ES-I3 (cell line): ENCODE measurements around the gene IFT80.
A peak's percentile ranks its signal among the peaks of the same experiment; 100 is the strongest.

Experiments
- H3K36me3 ChIP-seq: 2 replicates; pipeline ENCODE4 v1.6.1; 2013; ENCODE audit warnings: mild to moderate bottlenecking, low read length, control low read depth, moderate library complexity; ENCODE audit not compliant: insufficient read depth
- H3K4me1 ChIP-seq: 2 replicates; pipeline ENCODE4 v1.6.1; 2013; ENCODE audit warnings: mild to moderate bottlenecking, control low read depth, low read length; ENCODE audit not compliant: insufficient read depth
- H3K9ac ChIP-seq: 2 replicates; pipeline ENCODE4 v1.6.1; 2013; ENCODE audit warnings: low read depth, mild to moderate bottlenecking, low read length, moderate library complexity
- H3K9me3 ChIP-seq: 2 replicates; pipeline ENCODE4 v1.6.1; 2013; ENCODE audit warnings: mild to moderate bottlenecking, low read length, moderate library complexity; ENCODE audit not compliant: control insufficient read depth, insufficient read depth

IFT80 gene

DNA sequence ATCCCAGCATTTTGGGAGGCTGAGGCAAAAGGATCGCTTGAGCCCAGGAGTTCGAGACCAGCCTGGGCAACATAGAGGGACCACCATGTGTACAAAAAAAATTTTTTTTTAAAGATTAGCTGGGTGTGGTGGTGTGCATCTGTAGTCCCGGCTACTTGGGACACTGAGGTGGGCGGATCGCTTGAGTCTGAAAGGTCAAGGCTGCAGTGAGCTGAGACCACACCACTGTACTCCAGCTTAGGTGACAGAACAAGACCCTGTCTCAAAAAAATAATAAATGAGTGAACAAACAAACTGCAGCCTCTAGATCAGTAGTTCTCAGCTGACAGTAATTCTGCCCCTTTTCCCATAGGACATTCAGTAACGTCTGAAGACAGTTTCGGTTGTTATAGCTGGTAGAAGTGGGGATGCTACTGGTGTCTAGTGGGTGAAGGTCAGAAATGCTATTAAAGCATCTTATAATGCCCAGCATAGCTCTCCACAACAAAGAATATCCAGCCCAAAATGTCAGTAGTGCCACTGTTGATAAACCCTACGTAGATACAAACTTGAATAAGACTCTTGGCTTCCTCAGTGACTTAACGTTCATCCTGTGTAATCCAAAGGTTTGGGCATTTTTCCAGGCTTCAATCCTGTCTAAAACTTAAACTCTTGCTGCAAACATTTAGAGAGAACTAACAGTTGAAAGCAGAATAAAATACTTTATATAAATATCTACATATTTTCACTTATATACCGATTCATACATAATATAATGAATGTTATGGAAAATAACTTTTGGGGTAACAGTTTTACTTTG, 11.0 kb upstream of the IFT80 start:
- no peak overlapping the region for H3K9ac ChIP-seq
- no peaks in the 10 kb centered on the region for H3K4me1 ChIP-seq
- peaks cover 14% of the 10 kb centered on the region for H3K36me3 ChIP-seq
- no peaks in the 10 kb centered on the region for H3K9me3 ChIP-seq

DNA sequence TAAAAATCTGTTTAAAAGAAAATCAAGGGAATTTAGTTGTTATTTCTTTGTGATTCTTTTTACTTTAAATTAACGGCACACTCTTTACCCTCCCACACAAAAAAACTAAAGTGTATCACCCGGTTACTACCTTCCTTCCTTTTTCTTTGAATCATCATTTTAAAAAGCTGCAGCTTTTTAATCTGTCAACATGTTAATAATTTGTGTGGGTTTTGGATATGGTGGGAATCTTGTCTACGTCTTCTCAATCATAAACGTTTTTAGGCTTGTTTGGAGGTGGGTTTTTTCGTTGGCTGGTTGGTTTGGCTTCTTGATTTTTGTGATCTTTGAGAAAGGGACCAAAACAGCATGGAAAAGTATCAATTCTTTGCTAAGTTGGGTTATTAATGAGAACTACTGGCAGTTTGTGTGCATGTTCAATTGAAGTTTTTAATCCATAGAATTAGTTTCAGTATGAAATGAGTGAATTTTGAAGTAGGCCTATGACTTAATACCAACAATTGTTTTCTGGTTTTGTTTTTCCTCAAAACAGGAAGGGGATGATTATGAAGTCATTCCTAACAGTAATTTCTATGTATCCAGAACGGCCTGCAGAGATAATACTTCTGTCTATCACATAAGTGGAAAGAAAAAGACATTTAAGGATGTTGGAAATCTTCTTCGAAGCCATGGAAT, 4.9 kb upstream of the IFT80 start:
- H3K4me1 ChIP-seq, result no peaks in the 10 kb centered on the region
- H3K9ac ChIP-seq, result no peak overlapping the region
- no peaks in the 10 kb centered on the region for H3K9me3 ChIP-seq
- no peaks in the 10 kb centered on the region; the same call in 1 of the 2 replicates for H3K36me3 ChIP-seq

DNA sequence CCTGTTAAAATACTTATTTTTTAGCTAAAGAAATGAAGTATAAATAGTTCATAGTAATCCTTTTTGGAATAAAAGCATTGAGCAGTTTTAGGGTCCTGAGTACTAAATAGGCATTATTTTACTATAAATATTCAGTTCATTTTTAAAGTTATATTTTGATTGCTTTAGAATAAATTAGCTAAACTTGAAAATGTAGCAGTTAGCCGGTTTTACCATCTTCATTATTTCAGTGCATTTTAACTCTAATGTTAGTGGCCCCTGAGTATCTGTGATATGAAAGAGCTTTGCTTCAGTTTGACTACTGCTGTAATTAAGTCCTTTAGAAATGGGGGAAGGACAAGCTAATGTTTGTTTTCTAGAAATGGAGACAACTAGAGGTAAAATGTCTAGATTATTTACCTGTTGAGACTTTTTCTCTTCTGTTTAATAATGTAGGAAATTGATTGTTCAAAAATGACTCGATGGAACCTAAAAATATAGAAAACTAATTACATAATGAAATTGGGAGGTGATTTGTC, 4.1 kb upstream of the IFT80 start:
- H3K9ac ChIP-seq, result no peak overlapping the region
- no peaks in the 10 kb centered on the region for H3K4me1 ChIP-seq
- H3K9me3 ChIP-seq, result no peaks in the 10 kb centered on the region
- H3K36me3 ChIP-seq, result no peaks in the 10 kb centered on the region; the same call in 1 of the 2 replicates

DNA sequence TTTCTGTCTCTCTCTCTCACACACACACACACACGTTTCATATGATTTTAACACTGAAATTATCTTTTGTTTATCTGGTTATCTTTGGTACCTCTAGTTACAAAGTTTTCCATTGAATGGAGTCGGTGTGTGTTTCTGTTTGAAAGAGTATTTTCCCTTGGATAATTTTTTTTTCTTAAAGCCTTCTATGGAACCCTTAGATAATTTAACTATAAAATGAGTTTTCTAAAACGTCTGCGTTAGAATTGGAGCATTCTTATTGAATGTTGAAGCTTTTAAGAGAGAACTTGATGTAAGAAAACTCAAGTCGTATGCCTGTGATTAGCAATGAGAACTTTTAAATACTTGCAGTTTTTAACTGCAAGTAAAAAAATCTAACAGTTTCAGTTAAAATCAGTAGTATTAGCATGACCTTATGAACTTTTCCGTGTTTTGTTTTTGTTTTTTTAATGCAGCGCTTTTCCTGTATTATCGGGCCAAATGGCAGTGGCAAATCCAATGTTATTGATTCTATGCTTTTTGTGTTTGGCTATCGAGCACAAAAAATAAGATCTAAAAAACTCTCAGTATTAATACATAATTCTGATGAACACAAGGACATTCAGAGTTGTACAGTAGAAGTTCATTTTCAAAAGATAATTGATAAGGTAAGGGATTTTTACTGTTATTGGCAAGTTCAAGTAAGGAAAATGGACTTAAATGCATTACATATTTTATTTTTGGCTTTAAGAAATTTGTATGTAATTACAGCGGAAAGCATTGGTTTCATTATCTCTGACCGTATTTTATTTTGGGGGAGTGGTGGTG, 3.4 kb upstream of the IFT80 start:
- no peaks in the 10 kb centered on the region for H3K4me1 ChIP-seq
- peak overlapping the region; percentile 26; the same call in 1 of the 2 replicates for H3K9ac ChIP-seq
- no peaks in the 10 kb centered on the region; the same call in 1 of the 2 replicates for H3K36me3 ChIP-seq
- H3K9me3 ChIP-seq, result no peaks in the 10 kb centered on the region

DNA sequence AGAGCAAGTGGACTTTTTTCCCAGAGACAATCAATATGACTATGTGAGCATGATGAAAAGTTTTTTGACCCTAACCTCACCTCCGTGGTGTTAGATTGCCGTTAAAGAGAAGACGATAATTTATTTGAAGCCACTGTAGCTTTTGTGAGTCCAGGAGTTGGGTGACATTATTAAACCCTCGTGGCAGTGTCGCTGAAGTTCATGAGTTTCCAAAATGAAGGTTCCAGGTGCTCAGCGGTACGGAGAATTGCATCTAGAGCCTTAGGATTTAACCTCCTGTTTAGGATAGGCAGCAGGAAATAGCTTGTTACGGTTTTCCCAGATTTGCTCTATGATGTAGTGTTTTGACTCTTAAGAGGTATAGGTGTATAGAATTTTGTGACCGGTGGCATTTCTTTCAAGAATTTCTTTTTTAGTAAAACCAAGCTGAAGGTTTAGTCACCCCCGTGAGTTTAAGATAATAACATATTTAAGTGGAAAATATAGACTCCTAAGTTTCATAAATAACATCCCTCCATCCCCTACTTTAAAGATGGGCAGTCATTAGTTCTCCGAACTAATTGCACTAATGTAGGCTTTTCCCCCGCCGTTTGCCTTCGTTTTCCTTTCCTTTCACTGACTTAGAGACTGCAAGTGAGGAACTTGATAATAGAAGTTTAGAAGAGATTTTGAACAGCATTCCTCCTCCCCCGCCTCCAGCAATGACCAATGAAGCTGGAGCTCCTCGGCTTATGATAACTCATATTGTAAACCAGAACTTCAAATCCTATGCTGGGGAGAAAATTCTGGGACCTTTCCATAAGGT, 2.5 kb upstream of the IFT80 start:
- no peaks in the 10 kb centered on the region; the same call in 1 of the 2 replicates for H3K36me3 ChIP-seq
- H3K4me1 ChIP-seq, result no peaks in the 10 kb centered on the region
- H3K9ac ChIP-seq, result peak overlapping the region; percentile 97
- H3K9me3 ChIP-seq, result no peaks in the 10 kb centered on the region

DNA sequence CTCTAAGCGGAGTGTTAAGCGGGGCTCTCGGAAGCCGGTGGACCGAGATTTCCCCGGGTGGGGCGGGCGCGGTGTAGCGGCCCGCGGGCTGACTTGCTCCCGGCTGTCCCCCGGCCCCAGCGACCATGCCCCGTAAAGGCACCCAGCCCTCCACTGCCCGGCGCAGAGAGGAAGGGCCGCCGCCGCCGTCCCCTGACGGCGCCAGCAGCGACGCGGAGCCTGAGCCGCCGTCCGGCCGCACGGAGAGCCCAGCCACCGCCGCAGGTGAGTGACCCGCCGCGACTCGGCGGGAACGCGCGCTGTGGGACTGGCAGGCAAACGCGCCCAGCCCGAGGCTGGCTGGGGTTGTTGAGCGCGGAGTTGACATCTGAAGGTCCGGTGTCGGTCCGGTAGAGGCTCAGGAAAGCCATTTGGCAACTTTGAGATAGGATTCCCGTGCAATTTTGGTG, 1.7 kb upstream of the IFT80 start:
- Histone ChIP-seq H3K4me1 (no peaks in the 10 kb centered on the region), H3K9me3 (no peaks in the 10 kb centered on the region), H3K9ac (peak overlapping the region; percentile 97), H3K36me3 (no peaks in the 10 kb centered on the region; the same call in 1 of the 2 replicates)

DNA sequence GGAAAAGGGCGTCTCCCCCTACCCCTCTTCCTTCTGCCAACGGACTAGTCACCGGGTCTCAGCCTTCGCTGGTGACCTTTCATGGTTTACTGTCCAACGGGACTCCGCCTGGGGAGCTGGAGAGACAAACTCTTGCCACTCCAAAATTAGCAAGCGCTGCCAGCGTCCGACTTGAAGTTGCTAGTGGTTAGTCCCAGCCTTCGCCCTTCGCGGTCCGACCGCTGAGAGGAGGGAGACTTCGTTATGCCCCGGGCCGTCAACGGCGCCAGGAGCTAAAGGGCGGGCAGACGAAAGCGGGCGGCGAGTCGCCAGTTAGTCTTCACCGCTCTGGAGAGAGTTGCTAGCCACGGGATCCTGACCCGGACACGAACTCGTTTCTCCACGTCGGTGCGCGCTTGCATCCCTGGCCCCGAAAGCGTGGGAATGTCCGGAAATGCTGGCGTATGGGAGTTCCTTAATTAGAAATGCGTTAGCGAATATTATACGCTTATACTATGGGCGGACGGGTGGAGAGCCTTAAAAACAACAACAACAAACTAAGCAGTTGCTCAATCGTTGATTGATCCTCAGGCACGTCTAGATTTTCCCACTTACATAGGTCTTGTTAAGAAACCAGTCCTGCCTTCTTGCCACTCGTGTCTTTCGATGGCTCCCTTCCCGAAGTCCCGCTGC, 1.1 kb upstream of the IFT80 start:
- Histone ChIP-seq H3K4me1 (no peaks in the 10 kb centered on the region), H3K9ac (peak overlapping the region; percentile 97), H3K9me3 (no peaks in the 10 kb centered on the region), H3K36me3 (no peaks in the 10 kb centered on the region; the same call in 1 of the 2 replicates)

DNA sequence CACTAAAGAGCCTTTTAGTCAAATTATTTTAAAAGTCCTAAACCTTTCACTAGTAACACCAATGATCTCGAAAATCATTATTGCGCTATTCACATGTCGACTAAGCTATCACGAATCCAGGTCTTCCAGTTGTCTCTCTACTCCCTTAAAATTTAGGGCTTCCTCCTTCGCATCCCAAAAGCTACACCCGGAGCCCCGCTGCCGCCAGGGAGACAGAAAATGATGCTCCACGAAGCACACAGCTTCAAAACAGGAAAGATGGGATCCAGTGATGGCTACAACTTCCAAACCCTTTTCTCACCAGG, 253 bp downstream of the IFT80 start:
- peak overlapping the region; percentile 97 for H3K9ac ChIP-seq
- H3K9me3 ChIP-seq, result no peaks in the 10 kb centered on the region
- H3K36me3 ChIP-seq, result no peaks in the 10 kb centered on the region
- no peaks in the 10 kb centered on the region for H3K4me1 ChIP-seq

DNA sequence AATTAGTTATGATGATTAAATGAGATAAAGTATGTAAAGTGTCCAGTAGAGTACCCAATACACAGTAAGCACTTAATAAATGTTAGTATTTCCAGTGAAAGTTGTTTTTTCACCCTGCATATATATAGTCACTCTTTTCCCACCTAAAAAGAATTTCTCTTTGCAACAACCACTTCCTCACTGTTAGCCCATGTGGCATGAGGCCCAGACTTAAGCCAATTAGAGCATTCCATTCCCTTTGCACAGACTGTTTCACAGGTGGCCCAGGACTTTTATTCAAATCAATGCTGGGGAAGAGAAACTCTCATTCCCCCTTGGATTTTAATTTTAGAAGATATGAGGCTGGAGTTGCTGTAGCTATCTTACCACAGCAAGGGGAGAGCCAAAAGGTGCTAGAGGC, 3.7 kb downstream of the IFT80 start:
- Histone ChIP-seq H3K4me1 (no peaks in the 10 kb centered on the region), H3K36me3 (no peaks in the 10 kb centered on the region), H3K9me3 (no peaks in the 10 kb centered on the region), H3K9ac (no peak overlapping the region)

DNA sequence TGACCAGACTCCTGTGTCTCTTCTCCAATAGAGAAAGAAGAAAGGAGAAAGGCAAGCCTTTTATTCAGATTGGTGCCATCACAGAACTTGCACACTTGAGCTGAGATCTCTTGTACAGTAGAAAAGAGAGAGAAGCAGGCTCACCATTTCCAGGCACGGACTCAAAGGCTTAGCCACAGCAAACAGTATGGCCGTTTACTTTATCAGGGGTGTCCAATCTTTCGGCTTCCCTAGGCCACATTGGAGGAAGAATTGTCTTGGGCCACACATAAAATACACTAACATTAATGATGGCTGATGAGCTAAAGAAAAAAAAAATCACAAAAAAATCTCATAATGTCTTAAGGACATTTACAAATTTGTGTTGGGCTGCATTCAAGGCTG, 5.0 kb downstream of the IFT80 start:
- no peaks in the 10 kb centered on the region for H3K4me1 ChIP-seq
- no peaks in the 10 kb centered on the region for H3K9me3 ChIP-seq
- no peak overlapping the region for H3K9ac ChIP-seq
- H3K36me3 ChIP-seq, result no peaks in the 10 kb centered on the region

DNA sequence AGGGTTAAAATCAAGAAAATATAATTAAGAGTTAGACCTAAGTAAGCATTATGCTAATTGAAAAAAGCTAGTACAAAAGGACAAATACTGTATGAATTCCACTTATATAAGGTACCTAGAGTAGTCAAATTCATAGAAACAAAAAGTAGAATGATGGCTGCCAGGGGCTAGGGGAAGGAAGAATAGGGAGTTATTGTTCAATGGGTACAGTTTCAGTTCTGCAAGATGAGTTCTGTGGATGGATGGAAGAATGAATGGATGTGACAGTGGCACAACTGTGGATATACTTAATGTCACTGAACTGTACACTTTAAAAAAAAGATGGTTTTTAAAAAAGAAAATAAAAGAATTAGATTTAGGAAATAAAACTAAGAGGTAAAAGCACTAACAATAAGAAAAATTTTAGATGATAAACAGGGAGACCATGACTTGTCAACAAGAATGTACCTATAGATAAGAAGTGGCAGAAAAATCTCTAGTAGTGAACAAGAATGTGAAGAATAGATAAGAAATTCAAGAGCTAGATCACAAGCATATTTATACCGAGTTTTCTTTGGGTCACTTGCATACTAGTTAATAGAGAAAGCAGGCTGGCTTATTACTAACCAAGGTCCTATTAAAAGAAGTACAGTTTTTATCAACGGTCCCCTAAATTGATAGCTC, 5.5 kb downstream of the IFT80 start:
- H3K36me3 ChIP-seq, result no peaks in the 10 kb centered on the region
- H3K9me3 ChIP-seq, result no peaks in the 10 kb centered on the region
- no peaks in the 10 kb centered on the region for H3K4me1 ChIP-seq
- H3K9ac ChIP-seq, result no peak overlapping the region

DNA sequence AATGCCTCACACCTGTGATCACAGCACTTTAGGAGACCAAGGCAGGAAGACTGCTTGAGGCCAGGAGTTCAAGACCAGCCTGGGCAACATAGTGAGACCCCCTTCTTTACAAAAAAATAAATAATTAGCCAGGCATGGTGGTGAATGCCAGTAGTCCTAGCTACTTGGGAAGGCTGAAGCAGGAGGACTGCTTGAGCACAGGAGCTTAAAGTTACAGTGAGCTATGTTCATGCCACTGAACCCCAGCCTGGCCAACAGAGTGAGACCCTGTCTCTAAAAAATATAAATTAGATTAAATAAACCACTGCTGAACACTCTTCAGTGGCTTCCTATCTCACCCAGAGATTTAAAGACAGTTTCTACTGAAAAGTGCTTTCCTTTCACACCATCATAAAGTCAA, 6.2 kb downstream of the IFT80 start:
- no peaks in the 10 kb centered on the region for H3K36me3 ChIP-seq
- H3K9ac ChIP-seq, result no peak overlapping the region
- H3K4me1 ChIP-seq, result no peaks in the 10 kb centered on the region
- no peaks in the 10 kb centered on the region for H3K9me3 ChIP-seq

DNA sequence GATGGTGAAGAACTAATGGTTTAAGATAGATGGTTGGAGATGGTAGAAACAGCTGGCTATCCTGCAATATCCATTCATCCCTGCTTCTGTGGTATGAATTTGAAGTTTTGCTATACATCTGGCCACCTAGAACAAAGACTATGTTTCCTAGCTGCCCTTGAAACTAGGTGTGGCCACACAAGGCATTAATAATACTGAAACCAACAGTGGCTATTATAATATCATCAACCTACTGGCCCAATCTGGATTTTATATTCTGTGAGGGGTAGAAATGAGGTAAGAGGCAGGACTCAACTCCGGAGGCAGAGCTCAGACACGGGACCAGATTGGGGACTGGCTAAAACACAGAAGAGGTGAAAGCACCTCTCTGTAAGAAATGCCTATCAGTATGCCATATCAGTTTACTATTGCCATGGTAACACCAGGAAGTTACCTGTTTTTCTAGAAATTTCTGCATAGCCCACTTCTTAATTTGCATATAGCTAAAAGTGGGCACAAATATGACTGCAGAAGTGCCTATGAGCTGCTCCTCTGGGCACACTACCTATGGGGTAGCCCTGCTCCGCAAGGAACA, 8.4 kb downstream of the IFT80 start:
- no peaks in the 10 kb centered on the region for H3K36me3 ChIP-seq
- no peak overlapping the region for H3K9ac ChIP-seq
- H3K9me3 ChIP-seq, result no peaks in the 10 kb centered on the region
- no peaks in the 10 kb centered on the region for H3K4me1 ChIP-seq
